Epidermal melanocyte (primary cell): ENCODE results near the gene SUMO4.

Experiments used
- DNase-seq: peaks from one replicate; pipeline ENCODE4 v3.0.0; 2011; ENCODE audit warnings: low spot score; ENCODE audit not compliant: insufficient read length

The SUMO4 gene

GRCh38 chr6:149389509-149390297 lies 10.4 kb upstream of the SUMO4 start:
- DNase-seq = no peak

GRCh38 chr6:149392093-149392492 lies 8.0 kb upstream of the SUMO4 start:
- DNase-seq = no peak

- DNase-seq = no peak
Observed at GRCh38 chr6:149392535-149392934, 7.5 kb upstream of the SUMO4 start.

- DNase-seq = no peak
Observed at GRCh38 chr6:149393002-149393679, 6.9 kb upstream of the SUMO4 start.

- no peak for DNase-seq
Observed at GRCh38 chr6:149395185-149395584, 4.9 kb upstream of the SUMO4 start.

GRCh38 chr6:149397384-149397783 lies 2.7 kb upstream of the SUMO4 start:
- DNase-seq = no peak

- no peak for DNase-seq
Observed at GRCh38 chr6:149403534-149403933, 3.5 kb downstream of the SUMO4 start.

GRCh38 chr6:149405823-149406765 lies 6.0 kb downstream of the SUMO4 start:
- no peak for DNase-seq

- no peak for DNase-seq
Observed at GRCh38 chr6:149409617-149410016, 9.6 kb downstream of the SUMO4 start.

GRCh38 chr6:149410557-149410956 lies 10.5 kb downstream of the SUMO4 start:
- DNase-seq = no peak

GRCh38 chr6:149414009-149414408 lies 13.9 kb downstream of the SUMO4 start:
- no peak for DNase-seq

GRCh38 chr6:149414821-149415220 lies 14.8 kb downstream of the SUMO4 start:
- no peak for DNase-seq

- no peak for DNase-seq
Observed at GRCh38 chr6:149419696-149420404, 19.8 kb downstream of the SUMO4 start.

GRCh38 chr6:149421132-149421531 lies 21.1 kb downstream of the SUMO4 start:
- no peak for DNase-seq

GRCh38 chr6:149422581-149422980 lies 22.5 kb downstream of the SUMO4 start:
- no peak for DNase-seq

GRCh38 chr6:149423964-149424440 lies 23.9 kb downstream of the SUMO4 start:
- DNase-seq = no peak

- no peak for DNase-seq
Observed at GRCh38 chr6:149425224-149425623, 25.2 kb downstream of the SUMO4 start.

- no peak for DNase-seq
Observed at GRCh38 chr6:149425754-149426153, 25.7 kb downstream of the SUMO4 start.

- no peak for DNase-seq
Observed at GRCh38 chr6:149428606-149429005, 28.5 kb downstream of the SUMO4 start.

GRCh38 chr6:149429427-149430360 lies 29.6 kb downstream of the SUMO4 start:
- DNase-seq = no peak
